Measurements from ENCODE around the gene LRRC8D.

Gene LRRC8D

GRCh38 chr1:89898150-89898549 is 77.3 kb downstream of the LRRC8D start:
- no peak for DNase-seq

- DNase-seq, result no peak
These were observed 78.1 kb downstream of the LRRC8D start for GRCh38 chr1:89898695-89899470.

DNA sequence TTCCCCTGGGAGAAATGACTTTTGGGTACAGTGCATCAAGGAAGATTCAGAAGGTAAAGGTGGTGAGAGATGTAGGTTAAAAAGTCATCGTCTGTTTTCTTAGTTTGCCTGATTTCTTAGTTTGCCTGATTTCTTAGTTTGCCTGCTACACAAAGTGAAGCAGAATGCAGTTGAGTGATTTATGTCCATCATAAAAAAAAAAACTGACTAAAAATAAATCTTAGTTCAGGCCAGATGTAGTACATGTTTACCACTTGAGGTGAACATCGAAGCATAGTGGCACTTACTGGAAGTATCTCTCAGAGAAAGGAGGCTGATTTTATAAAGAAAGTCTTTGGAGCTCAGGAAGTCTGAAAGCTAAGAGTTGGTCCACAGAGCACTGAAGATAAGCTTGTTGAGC is 79.5 kb downstream of the LRRC8D start:
- DNase-seq, result no peak

GRCh38 chr1:89900791-89901708 is 80.2 kb downstream of the LRRC8D start:
- DNase-seq, result no peak

GRCh38 chr1:89901957-89902669 is 81.3 kb downstream of the LRRC8D start:
- DNase-seq, result no peak

DNA sequence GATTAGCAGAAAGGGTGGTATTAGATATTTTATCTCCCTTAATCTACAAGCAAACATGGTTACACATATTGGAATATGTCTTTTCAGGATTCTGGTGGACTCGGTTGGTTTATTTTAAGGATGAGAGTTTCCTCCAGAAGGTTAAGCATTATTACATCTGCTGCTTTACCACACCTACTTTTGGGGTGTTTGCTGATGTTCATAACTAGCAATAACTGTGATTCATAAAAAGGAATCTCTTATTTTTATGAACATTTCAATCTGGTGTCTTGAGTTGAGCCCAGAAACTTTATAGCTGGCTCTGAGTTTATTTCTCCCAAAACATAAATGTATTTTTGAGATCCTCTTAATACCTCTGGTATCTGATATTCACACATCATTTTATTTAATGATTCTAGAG is 82.7 kb downstream of the LRRC8D start:
- DNase-seq, result no peak

- DNase-seq, result no peak
These were observed 83.6 kb downstream of the LRRC8D start for GRCh38 chr1:89904219-89904980.

DNA sequence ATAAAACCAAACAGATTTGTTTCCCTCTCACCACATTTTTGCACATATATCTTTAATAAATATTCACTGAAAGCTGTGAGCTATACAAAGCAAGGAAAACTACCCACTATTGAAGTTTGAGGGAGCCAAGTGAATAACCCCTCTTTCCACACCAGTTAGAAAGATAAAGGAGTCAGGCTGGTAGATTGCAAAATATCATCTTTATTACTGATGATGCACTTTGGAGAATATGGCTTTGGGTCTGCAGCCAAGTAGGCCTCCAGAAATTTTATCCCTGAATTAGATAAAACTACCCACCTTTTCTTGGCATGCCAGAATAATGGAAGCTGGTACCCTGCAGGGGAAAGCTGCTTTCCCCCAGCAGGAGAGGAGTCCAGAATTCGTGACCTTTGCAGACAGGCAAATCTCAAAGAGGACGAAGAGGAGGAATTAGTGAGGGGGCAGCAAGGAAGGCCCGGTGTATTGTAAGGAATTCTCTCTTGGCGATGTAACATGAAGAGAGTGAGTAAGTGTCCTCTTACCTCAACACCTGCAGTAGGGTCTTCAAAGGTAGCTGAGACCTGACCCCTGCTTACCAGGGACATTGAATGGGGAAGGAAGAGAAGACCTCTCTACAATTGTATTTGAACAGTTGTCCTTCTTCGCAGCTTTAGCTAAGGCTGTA is 84.7 kb downstream of the LRRC8D start:
- no peak for DNase-seq

- DNase-seq, result no peak
These were observed 85.3 kb downstream of the LRRC8D start for GRCh38 chr1:89906088-89906487.

- DNase-seq, result no peak
These were observed 86.9 kb downstream of the LRRC8D start for GRCh38 chr1:89907727-89908212.

DNA sequence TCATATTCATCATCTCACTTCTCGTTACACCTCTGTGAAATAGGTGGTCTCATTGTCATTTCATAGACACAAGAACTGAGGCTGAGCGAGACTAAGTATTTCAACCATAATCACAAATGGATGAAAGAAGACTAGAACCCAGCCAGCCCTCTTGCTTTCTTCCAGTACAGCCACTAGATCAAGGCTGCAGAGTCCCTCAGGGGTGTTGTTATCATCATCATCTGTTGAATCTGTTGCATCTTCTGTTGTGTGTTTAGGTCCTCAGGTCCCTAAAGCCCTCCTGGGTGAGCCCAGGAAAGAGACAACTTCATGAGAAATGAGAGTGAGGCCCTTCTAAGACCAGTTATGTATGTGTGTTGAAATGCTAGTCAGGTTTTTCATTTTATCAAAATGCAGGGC is 87.4 kb downstream of the LRRC8D start:
- no peak for DNase-seq

GRCh38 chr1:89908672-89909436 is 88.0 kb downstream of the LRRC8D start:
- no peak for DNase-seq

- DNase-seq, result no peak
These were observed 89.4 kb downstream of the LRRC8D start for GRCh38 chr1:89910268-89910667.

DNA sequence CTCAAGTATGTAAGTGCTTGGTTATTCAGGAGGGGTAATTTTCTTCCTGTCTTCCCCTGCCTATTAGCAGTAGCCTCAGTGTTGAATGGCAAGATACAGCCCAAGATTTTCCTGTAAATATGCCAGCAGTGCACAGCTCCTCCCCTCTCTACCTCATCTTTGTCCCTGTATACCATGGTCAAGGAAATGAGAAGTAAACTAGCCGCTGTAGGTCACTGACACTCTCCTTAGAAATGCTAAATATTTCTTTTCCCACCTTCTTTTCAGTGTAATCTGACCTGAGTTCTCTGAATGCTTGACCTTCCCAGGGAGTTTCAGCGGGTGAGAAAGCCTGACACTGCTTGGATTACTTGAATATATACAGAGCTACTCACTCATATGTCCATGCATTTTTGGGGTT is 89.9 kb downstream of the LRRC8D start:
- no peak for DNase-seq

GRCh38 chr1:89911191-89911991 is 90.6 kb downstream of the LRRC8D start:
- no peak for DNase-seq

GRCh38 chr1:89912073-89912472 is 91.2 kb downstream of the LRRC8D start:
- DNase-seq, result no peak

GRCh38 chr1:89913353-89914095 is 92.7 kb downstream of the LRRC8D start:
- no peak for DNase-seq

DNA sequence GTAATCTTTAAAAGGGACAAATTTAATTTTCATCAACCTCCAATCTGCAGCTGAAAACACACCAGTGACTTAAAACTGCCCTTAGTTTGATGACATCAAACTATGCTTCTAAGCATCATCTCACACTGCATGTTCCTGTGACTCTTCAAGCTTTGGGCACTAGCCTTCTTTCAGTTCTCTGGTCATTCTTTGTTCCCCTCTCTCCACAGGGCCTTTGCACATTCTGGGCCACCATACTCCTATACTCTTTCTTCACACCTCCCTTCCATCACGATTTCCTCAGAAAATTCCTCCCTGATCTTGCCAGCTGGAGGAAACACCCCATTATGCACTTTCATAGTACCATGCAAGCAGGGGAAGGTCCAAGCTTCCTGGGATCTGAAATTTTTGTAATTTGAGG is 96.5 kb downstream of the LRRC8D start:
- DNase-seq, result no peak

GRCh38 chr1:89918127-89918793 is 97.4 kb downstream of the LRRC8D start:
- no peak for DNase-seq

Measured in activated effector memory CD4-positive, alpha-beta T cell treated with Interleukin-2 at 50 U/mL for 16 hours (primary cell).